DND-41 (cell line): ENCODE measurements around the gene RNF144B.

Experiments
- ATAC-seq: fragments of 200-7000 bp; cut with Tn5 transposase; 3 replicates; pipeline ENCODE4 v1.9.1; 2021; ENCODE audit warnings: low read depth; ENCODE audit not compliant: insufficient read depth
- DNase-seq: peaks from one replicate; pipeline ENCODE4 v3.0.0-alpha.2; 2020
- H2AFZ ChIP-seq: 2 replicates; pipeline ENCODE4 v1.6.0; 2012; ENCODE audit warnings: low read depth, low read length
- H3K27ac ChIP-seq: 2 replicates; pipeline ENCODE4 v1.5.1; 2012; ENCODE audit warnings: low read length, inconsistent platforms
- H3K27me3 ChIP-seq: fragments of 200-600 bp; sonication (generic); 2 replicates; pipeline ENCODE4 v1.6.0; 2012; ENCODE audit warnings: low read length, mild to moderate bottlenecking, inconsistent platforms; ENCODE audit not compliant: insufficient read depth, poor library complexity
- H3K36me3 ChIP-seq: 2 replicates; pipeline ENCODE4 v1.5.1; 2012; ENCODE audit warnings: low read length, inconsistent platforms; ENCODE audit not compliant: insufficient read depth
- H3K4me1 ChIP-seq: 2 replicates; pipeline ENCODE4 v1.5.1; 2012; ENCODE audit warnings: mild to moderate bottlenecking, low read length; ENCODE audit not compliant: insufficient read depth
- H3K4me2 ChIP-seq: 2 replicates; pipeline ENCODE4 v1.6.0; 2012; ENCODE audit warnings: mild to moderate bottlenecking, moderate library complexity, low read length, inconsistent platforms; ENCODE audit not compliant: insufficient read depth
- H3K4me3 ChIP-seq, 2 experiments: fragments of 200-600 bp in 1 of 2; shearing (Covaris generic) in 1 of 2; 2 replicates each; pipeline ENCODE4 v1.5.1; 2012 to 2016; ENCODE audit warnings: inconsistent platforms in 2 of 2, low read length in 2 of 2, mild to moderate bottlenecking in 2 of 2, low read depth in 1 of 2, moderate library complexity in 1 of 2
- H3K79me2 ChIP-seq: 2 replicates; pipeline ENCODE4 v1.6.0; 2012; ENCODE audit warnings: low read length, inconsistent platforms; ENCODE audit not compliant: insufficient read depth
- H3K9ac ChIP-seq: 2 replicates; pipeline ENCODE4 v1.6.0; 2012; ENCODE audit warnings: low read depth, mild to moderate bottlenecking, inconsistent platforms, low read length, moderate library complexity
- H3K9me3 ChIP-seq: 2 replicates; pipeline ENCODE4 v1.5.1; 2012; ENCODE audit warnings: low read length, moderate library complexity, mild to moderate bottlenecking, inconsistent platforms; ENCODE audit not compliant: insufficient read depth, severe bottlenecking
- H4K20me1 ChIP-seq: 2 replicates; pipeline ENCODE4 v1.6.0; 2012; ENCODE audit warnings: low read length; ENCODE audit not compliant: insufficient read depth
- EZH2 ChIP-seq: IDR thresholded peaks from 3 replicates; pipeline ENCODE4 v1.6.1; 2012; ENCODE audit warnings: borderline replicate concordance, low read depth, mild to moderate bottlenecking, moderate library complexity, low read length, inconsistent platforms; ENCODE audit not compliant: severe bottlenecking
- TF ChIP-seq, protein P1 (sequence below): IDR thresholded peaks from 2 replicates; pipeline ENCODE4 v1.5.1; 2012; ENCODE audit warnings: borderline replicate concordance, low read length, moderate library complexity, mild to moderate bottlenecking; ENCODE audit not compliant: poor library complexity, severe bottlenecking; ENCODE audit errors: extremely low read depth

RNF144B gene

DNA sequence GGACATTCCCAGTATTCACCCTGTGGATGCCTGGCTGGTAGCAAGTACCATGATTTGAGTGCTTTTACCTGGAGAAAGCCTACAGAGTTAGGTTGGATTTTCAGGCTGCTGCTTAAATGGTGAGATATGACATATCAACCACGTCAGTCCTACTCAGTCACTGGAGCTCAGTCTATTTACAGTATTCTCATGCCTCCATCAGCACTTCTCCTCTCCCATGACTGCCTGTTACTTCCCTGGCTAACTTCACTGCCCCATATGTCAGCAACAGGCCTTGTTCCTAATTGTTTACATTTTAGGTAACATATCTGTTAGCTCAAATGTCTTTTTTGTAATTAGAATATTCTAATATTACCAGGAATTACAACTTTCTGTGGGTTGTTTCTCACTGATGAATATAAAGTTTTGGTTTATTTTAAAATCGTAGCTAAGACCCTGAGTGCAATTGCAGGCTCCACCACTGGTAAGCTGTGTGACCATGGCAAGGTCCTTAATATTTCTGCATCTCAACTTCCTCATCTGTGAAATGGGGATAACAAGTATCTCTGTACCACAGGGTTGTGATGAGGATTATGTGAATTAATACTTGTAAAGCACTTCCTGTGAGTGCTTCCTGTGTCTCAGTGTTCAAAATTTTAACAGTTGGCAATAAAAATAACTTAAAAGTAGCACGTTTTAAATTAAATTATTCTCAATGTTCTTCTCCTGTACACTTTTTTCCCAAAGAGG is 54.3 kb downstream of the RNF144B start:
- H2AFZ ChIP-seq: no peak overlapping the region
- H3K4me1 ChIP-seq: no peaks in the 10 kb centered on the region
- H3K79me2 ChIP-seq: no peaks in the 10 kb centered on the region
- no peak overlapping the region for H3K9ac ChIP-seq
- no peak overlapping the region for H3K4me3 ChIP-seq
- H3K27ac ChIP-seq: no peak overlapping the region
- H4K20me1 ChIP-seq: peaks cover 2% of the 10 kb centered on the region; the same call in 1 of the 2 replicates
- no peaks in the 10 kb centered on the region for H3K36me3 ChIP-seq
- TF ChIP-seq, protein P1, sequence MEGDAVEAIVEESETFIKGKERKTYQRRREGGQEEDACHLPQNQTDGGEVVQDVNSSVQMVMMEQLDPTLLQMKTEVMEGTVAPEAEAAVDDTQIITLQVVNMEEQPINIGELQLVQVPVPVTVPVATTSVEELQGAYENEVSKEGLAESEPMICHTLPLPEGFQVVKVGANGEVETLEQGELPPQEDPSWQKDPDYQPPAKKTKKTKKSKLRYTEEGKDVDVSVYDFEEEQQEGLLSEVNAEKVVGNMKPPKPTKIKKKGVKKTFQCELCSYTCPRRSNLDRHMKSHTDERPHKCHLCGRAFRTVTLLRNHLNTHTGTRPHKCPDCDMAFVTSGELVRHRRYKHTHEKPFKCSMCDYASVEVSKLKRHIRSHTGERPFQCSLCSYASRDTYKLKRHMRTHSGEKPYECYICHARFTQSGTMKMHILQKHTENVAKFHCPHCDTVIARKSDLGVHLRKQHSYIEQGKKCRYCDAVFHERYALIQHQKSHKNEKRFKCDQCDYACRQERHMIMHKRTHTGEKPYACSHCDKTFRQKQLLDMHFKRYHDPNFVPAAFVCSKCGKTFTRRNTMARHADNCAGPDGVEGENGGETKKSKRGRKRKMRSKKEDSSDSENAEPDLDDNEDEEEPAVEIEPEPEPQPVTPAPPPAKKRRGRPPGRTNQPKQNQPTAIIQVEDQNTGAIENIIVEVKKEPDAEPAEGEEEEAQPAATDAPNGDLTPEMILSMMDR: no peak
- TF ChIP-seq EZH2: no peak
- ATAC-seq (no peak), DNase-seq (no peak)
- H3K4me2 ChIP-seq: no peak overlapping the region
- H3K27me3 ChIP-seq: peaks cover 3% of the 10 kb centered on the region
- no peaks in the 10 kb centered on the region for H3K9me3 ChIP-seq

DNA sequence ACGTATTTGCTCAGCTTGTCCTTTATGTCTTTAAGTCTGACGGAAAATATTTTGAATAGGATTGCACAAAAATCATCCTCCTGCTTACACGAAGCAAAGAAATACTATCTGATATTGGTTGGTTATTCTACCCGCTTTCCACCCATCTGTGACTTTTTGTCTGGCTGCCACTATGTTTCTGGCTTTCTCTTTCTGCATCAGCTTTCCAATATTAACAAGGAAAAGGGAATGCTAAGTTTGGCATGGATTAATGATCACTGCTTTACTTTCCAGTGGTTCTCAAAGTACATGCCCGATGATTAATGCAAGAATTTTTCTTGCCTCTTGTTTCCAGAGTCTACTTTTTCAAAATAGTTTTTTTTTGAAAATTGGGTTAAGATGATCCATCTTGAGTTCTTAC is 57.0 kb downstream of the RNF144B start:
- ATAC-seq: no peak
- TF ChIP-seq EZH2: no peak
- TF ChIP-seq, protein P1: no peak
- H3K79me2 ChIP-seq: no peaks in the 10 kb centered on the region

DNA sequence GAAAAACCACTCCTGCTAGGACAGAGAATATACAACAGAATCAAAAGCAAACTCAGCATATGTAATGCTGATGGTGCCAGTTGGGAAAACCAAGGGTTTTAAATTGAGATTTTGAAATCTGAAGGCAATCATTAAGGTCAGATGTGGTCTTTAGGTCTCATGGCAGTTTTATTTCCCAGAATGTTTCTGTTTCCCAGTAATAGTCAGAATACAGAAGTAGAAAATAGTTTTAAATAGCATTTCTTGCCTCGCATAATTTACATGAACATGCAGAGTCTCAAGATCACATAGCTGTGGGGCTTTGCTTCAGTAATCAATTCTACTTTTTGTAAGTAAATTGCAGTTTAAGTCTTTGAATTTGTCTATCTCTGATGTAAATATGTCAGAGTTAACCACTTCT is 58.1 kb downstream of the RNF144B start:
- TF ChIP-seq EZH2: no peak
- TF ChIP-seq, protein P1: no peak
- no peak overlapping the region for H3K27ac ChIP-seq
- H3K79me2 ChIP-seq: no peaks in the 10 kb centered on the region
- H3K4me3 ChIP-seq: no peak overlapping the region
- no peak overlapping the region for H3K4me2 ChIP-seq
- H3K27me3 ChIP-seq: peaks cover 4% of the 10 kb centered on the region
- H3K9me3 ChIP-seq: no peaks in the 10 kb centered on the region
- ATAC-seq (no peak), DNase-seq (no peak)
- H4K20me1 ChIP-seq: peaks cover 2% of the 10 kb centered on the region; the same call in 1 of the 2 replicates
- no peaks in the 10 kb centered on the region for H3K4me1 ChIP-seq
- no peaks in the 10 kb centered on the region for H3K36me3 ChIP-seq
- H3K9ac ChIP-seq: no peak overlapping the region
- H2AFZ ChIP-seq: no peak overlapping the region

More for the DNA sequence above, 57.0 kb downstream of the RNF144B start:
- H3K36me3 ChIP-seq: no peaks in the 10 kb centered on the region
- no peak overlapping the region for H3K27ac ChIP-seq
- H3K4me1 ChIP-seq: no peaks in the 10 kb centered on the region
- no peak overlapping the region for H3K4me3 ChIP-seq
- H2AFZ ChIP-seq: no peak overlapping the region
- H3K4me2 ChIP-seq: no peak overlapping the region
- H3K9me3 ChIP-seq: no peaks in the 10 kb centered on the region
- H4K20me1 ChIP-seq: peaks cover 2% of the 10 kb centered on the region; the same call in 1 of the 2 replicates
- H3K27me3 ChIP-seq: peaks cover 4% of the 10 kb centered on the region
- no peak overlapping the region for H3K9ac ChIP-seq
- DNase-seq: no peak
